Fibroblast of the aortic adventitia (primary cell): ENCODE data around the gene ITIH1. TPM values are rescaled to one million over a fixed set of nuclear protein-coding genes. Genes with fewer than 3 reads are reported as not detected.
A peak's percentile ranks its signal among the peaks of the same experiment; 100 is the strongest.

Experiments used
- DNase-seq: peaks from one replicate; pipeline ENCODE4 v3.0.0-alpha.2; 2010; ENCODE audit warnings: low read depth
- H3K4me3 ChIP-seq: 2 replicates; pipeline ENCODE4 v1.5.1; 2011; ENCODE audit warnings: low read depth, mild to moderate bottlenecking, control low read depth, low read length, moderate library complexity
- CTCF ChIP-seq: IDR thresholded peaks from 2 replicates; pipeline ENCODE4 v1.5.1; 2011; ENCODE audit warnings: mild to moderate bottlenecking, low read length, control low read depth, inconsistent platforms; ENCODE audit not compliant: insufficient read depth
- total RNA-seq: library from RNA; depleted of rRNA; stranded (reverse); fragments of >200 nt; gene quantifications from 2 replicates; pipeline ENCODE4 v1.2.3, GENCODE V29; 2012; ENCODE audit warnings: low replicate concordance

ITIH1 gene
- total RNA-seq, 1 donor: not detected

GRCh38 chr3:52829482-52829881 is 52.1 kb downstream of the ITIH1 start:
- DNase-seq: no peak
- no peak overlapping the region for H3K4me3 ChIP-seq
- no peak for TF ChIP-seq CTCF

DNA sequence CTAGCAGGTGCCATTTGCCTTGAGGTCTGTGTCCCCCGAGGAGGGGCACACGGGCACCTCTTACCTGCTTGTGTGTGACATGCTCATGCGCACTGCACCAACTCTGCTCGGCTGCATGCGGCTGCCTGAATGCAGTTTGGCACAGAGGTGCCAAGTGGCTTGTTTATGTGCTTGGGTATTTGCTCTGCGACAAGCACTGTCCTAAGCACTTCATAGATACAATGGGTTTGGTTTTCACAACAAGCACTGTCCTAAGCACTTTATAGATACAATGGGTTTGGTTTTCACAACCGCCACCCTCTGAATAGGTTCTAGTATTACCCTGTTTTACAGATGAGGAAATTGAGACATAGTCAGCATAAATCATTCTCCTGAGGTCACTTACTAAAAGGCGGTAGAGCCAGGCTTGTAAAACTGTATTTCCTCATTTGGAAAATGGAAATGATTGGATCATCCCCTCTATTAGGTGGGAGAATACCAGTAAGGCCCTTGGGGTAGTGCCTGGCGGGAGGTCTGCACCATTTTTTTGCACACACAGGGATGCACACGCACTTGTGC is 52.6 kb downstream of the ITIH1 start:
- H3K4me3 ChIP-seq: no peak overlapping the region
- TF ChIP-seq CTCF: no peak
- DNase-seq: no peak

- no peak for TF ChIP-seq CTCF
- H3K4me3 ChIP-seq: no peak within 1 kb of the TSS
- peak; percentile 24 for DNase-seq
Measured at GRCh38 chr3:52830535-52831258, 53.3 kb downstream of the ITIH1 start, which contains the start of gene ITIH4. TSS of gene ITIH4 (minus strand) at chr3:52830672. CDS start at chr3:52830642, 30 bp downstream.

- DNase-seq: peak; percentile 60
- TF ChIP-seq CTCF: no peak
Measured at GRCh38 chr3:52831500-52832301, 54.3 kb downstream of the ITIH1 start.

GRCh38 chr3:52833202-52833601 is 55.8 kb downstream of the ITIH1 start:
- DNase-seq: no peak
- H3K4me3 ChIP-seq: no peak overlapping the region
- TF ChIP-seq CTCF: no peak

More at GRCh38 chr3:52831500-52832301, 54.3 kb downstream of the ITIH1 start:
- no peak overlapping the region for H3K4me3 ChIP-seq

GRCh38 chr3:52834871-52835501 is 57.6 kb downstream of the ITIH1 start, which contains the start of gene MUSTN1:
TSS of gene MUSTN1 (minus strand) at chr3:52835019. CDS start at chr3:52834948, 71 bp downstream.
- TF ChIP-seq CTCF: no peak
- DNase-seq: peak; percentile 47
- H3K4me3 ChIP-seq: no peak within 1 kb of the TSS
